Right lobe of liver (tissue), 4 donors: ENCODE measurements around the gene KCNMA1.

ENCODE experiments used
- CTCF ChIP-seq, 4 donors: fragments of 200-600 bp in 3 of 4; fragments of 450-650 bp in 1 of 4; IDR thresholded peaks; one replicate each; pipeline versions ENCODE4 v1.5.1 to v1.8.0; 2016 to 2022; ENCODE audit warnings: antibody characterized with exemption in 4 of 4, mild to moderate bottlenecking in 2 of 4
- POLR2A ChIP-seq: fragments of 450-650 bp; IDR thresholded peaks from one replicate; pipeline ENCODE4 v1.6.1; 2017; ENCODE audit warnings: antibody characterized with exemption, mild to moderate bottlenecking
- donor health status: DM: no; HTN: no; CAD: no.
- donor health status: DM: no; HTN: no; CAD: no.
- donor health status: DM: no; HTN: yes; CAD: no.

- TF ChIP-seq CTCF (IDR thresholded peaks at IDR 0.05): no peak
- no peak for TF ChIP-seq POLR2A
These were observed 326.4 kb downstream of the KCNMA1 start for GRCh38 chr10:77311186-77311585.
